ENCODE data around the gene SLC25A30.
A peak's percentile ranks its signal among the peaks of the same experiment; 100 is the strongest.

Gene SLC25A30, protein sequence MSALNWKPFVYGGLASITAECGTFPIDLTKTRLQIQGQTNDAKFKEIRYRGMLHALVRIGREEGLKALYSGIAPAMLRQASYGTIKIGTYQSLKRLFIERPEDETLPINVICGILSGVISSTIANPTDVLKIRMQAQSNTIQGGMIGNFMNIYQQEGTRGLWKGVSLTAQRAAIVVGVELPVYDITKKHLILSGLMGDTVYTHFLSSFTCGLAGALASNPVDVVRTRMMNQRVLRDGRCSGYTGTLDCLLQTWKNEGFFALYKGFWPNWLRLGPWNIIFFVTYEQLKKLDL

DNA sequence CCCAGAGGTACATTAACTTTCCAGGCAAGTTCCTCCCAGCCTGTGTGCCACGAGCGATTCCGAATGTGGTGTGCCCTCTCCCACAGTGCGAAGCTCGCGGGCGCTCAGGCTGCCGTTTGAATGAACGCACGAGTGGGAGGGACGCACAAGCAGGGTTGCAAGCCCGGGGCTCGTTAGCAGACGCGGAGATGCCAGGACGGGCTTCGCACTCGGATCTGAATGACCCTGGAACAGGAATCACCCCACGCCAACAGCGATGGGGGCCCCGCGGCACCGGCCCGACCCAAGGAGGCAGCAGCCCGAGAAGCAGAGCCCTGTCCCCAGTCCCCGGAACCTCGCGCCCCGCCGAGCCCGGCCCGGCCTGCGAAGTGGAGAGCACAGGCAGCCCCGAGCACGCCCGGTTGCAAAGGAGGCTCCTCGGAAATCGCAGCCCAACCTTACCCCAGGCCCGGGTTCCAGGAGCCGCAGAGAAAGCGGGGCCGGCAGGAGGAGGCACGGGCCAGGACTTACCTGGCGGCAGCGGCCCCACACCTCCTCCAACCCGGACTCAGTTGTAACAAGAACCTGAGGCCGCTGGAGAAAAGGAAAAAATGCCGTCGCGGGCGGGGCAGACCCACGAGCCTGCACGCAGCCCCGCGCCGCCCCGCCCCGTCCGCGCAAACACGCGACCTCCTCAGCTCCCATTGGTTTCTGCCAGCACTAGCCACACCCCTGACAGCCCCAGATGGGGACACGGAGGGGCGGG is at the start of gene SLC25A30:
TSS of gene SLC25A30 (minus strand) at position 584 of the 745 bp plus-strand sequence. CDS start 6,948 bp downstream, outside the sequence.
- DNase-seq (ENCODE audit: low read depth, low spot score) = no peak
- TF ChIP-seq CTCF (IDR thresholded peaks at IDR 0.05; ENCODE audit: insufficient read depth, low read length, missing control alignments) = no peak
- ChIA-PET CTCF (interaction anchor here (0.6 to 9.1 kb wide), 4 partner anchors 9 to 48 kb away, joined by 3 to 71 read pairs (median 4); no protein-coding TSS in a partner anchor), POLR2A (interaction anchor here (0.6 to 0.7 kb wide), 3 partner anchors 22 to 300 kb away, joined by 3 to 4 read pairs (median 3); no protein-coding TSS in a partner anchor)
- H3K4me3 ChIP-seq (ENCODE audit: low read depth, low read length) = peak within 1 kb of the TSS; percentile 77

- CTCF ChIA-PET = interaction anchor here (1.0 to 2.9 kb wide), 2 partner anchors 9 to 15 kb away, joined by 3 to 7 read pairs; no protein-coding TSS in a partner anchor
- H3K4me3 ChIP-seq (ENCODE audit: low read depth, low read length) = peak overlapping the region; percentile 92
- no peak for DNase-seq (ENCODE audit: low read depth, low spot score)
- no peak for TF ChIP-seq CTCF (IDR thresholded peaks at IDR 0.05; ENCODE audit: insufficient read depth, low read length, missing control alignments)
- POLR2A ChIA-PET = no interaction called here
Measured at GRCh38 chr13:45466359-45466758, 48.2 kb upstream of the SLC25A30 start.

DNA sequence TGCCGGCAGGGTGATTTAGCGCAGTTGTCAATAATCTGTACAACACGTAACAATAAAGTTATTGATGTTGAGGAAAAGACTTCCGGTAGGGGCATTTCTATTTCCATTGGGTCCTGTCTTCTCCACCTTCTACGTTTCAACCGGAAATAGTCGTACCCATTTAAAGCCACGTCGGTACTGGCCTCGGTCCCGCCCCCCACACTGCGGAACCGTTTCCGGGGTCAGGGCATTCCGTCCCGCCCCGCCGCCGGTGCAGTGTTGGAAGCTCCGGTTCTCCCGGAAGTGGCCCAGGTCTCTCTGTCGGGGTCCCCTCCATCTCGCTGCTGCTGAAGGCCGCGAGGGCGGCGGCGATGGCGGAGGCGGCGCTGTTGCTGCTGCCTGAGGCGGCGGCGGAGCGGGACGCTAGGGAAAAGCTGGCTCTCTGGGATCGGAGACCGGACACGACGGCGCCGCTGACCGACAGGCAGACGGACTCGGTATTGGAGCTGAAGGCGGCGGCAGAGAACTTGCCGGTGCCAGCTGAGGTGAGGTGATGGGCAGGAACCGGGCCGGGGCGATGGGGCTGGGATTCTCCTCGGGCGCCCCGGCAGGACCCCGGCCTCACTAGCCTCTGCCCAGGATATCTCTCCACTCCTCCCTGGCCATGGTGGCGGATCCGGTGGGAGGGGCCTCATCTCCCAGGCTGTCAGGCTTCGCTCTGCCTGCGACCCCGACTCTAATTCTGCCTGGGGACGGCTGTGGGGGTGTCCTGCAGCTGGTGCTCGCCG is 46.7 kb upstream of the SLC25A30 start, which contains the start of gene COG3:
TSS of gene COG3 (plus strand) at position 253 of the 767 bp plus-strand sequence. CDS start at position 351, 98 bp downstream.
- POLR2A ChIA-PET = interaction anchor here (0.6 to 1.0 kb wide), 4 partner anchors 9 to 102 kb away, joined by 3 to 4 read pairs (median 3); no protein-coding TSS in a partner anchor
- TF ChIP-seq CTCF (IDR thresholded peaks at IDR 0.05; ENCODE audit: insufficient read depth, low read length, missing control alignments) = no peak
- CTCF ChIA-PET = interaction anchor here (0.8 to 2.9 kb wide), 6 partner anchors 9 to 48 kb away, joined by 3 to 7 read pairs (median 4); no protein-coding TSS in a partner anchor
- peak; percentile 93 for DNase-seq (ENCODE audit: low read depth, low spot score)
- H3K4me3 ChIP-seq (ENCODE audit: low read depth, low read length) = peak within 1 kb of the TSS; percentile 92

GRCh38 chr13:45464141-45464686 is 46.0 kb upstream of the SLC25A30 start:
- peak overlapping the region; percentile 92 for H3K4me3 ChIP-seq (ENCODE audit: low read depth, low read length)
- CTCF ChIA-PET = interaction anchor here (0.8 to 2.9 kb wide), 6 partner anchors 10 to 47 kb away, joined by 3 to 7 read pairs (median 4); no protein-coding TSS in a partner anchor
- no peak for TF ChIP-seq CTCF (IDR thresholded peaks at IDR 0.05; ENCODE audit: insufficient read depth, low read length, missing control alignments)
- POLR2A ChIA-PET = interaction anchor here (0.6 to 1.0 kb wide), 4 partner anchors 9 to 102 kb away, joined by 3 to 4 read pairs (median 3); no protein-coding TSS in a partner anchor
- no peak for DNase-seq (ENCODE audit: low read depth, low spot score)

GRCh38 chr13:45456196-45456972 is 38.2 kb upstream of the SLC25A30 start:
- no peak for TF ChIP-seq CTCF (IDR thresholded peaks at IDR 0.05; ENCODE audit: insufficient read depth, low read length, missing control alignments)
- CTCF ChIA-PET = no interaction called here
- no peak overlapping the region for H3K4me3 ChIP-seq (ENCODE audit: low read depth, low read length)
- DNase-seq (ENCODE audit: low read depth, low spot score) = no peak
- POLR2A ChIA-PET = interaction anchor here (0.7 to 1.1 kb wide), 2 partner anchors 9 to 39 kb away, joined by 3 to 4 read pairs; partner anchors contain the start of gene COG3
